HG03565 (cell line): ENCODE results near the gene SLC4A9.
A peak's percentile ranks its signal among the peaks of the same experiment; 100 is the strongest.
"Not testable (repeated sequence)": the region's sequence is repeated elsewhere in the genome, so short reads cannot be mapped to it uniquely, and the experiment has no call there.

ENCODE experiments used
- ATAC-seq: cut with Tn5 transposase; IDR thresholded peaks from one replicate; pipeline ENCODE4 v1.9.1; 2021; ENCODE audit warnings: mild to moderate bottlenecking, moderate library complexity; ENCODE audit not compliant: unreplicated experiment

SLC4A9 gene

GRCh38 chr5:140337880-140338279 lies 22.1 kb upstream of the SLC4A9 start:
- no peak for ATAC-seq

DNA sequence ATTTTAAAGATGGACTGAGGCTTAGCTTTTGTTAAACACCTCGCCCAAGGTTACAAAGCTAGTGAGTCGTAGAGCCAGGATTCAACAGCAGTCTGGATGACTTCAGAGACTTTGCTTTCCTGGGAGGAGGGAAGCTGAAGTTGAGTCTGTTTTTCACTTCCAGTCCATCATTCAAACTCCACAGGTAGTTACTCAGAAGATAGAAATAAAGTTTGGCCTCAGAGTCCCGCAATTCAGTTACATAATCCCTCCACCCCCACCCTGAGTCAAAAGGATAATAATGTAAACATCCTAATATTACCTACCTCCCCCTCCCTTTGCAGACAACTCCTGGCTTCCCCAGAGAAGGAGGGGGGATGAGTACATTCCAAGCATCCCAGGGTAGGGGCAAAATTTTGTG lies 21.7 kb upstream of the SLC4A9 start:
- no peak for ATAC-seq

GRCh38 chr5:140338908-140339307 lies 21.1 kb upstream of the SLC4A9 start:
- no peak for ATAC-seq

DNA sequence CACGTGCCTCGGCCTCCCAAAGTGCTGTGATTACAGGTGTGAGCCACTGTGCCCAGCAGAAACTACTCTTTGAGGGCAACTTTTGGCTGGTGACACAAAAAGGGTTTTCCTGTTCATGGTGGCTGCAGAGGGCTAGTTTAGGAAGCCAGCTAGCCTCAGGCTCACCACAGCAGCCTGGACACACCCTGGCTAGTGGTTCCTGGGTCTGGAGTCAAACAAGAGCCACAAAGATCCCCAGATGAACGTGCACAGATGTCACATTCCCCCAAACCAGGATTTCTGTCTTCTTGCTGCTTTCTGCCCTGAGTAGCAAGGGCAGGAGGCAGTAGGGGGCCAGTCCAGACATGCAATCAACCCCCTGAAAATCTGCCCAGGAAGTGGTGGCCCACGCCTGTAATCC lies 20.4 kb upstream of the SLC4A9 start:
- no peak for ATAC-seq

DNA sequence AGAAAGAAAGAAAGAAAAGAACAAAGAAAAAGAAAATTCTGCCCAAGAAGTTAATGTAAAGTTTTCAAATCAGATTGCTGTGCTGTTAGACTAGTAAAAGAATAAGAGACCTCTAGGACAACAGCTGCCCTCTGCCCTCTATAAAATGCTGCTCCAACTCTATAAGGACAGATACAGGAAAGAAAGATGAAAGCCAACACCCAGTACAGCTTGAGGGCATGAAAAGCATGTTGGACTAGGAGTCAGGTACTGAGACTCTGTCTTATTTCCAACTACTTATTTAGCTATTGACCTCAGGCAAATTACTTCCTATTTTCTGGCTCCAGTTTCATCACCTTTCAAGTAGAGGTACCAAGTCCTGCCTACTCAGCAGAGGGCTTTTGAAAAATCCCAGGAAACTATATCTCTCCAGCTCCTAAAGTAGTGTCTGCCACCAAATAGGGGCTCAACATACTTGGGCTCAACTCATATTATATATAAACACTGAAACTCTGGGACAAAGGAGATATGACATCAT lies 19.3 kb upstream of the SLC4A9 start:
- ATAC-seq = no peak

DNA sequence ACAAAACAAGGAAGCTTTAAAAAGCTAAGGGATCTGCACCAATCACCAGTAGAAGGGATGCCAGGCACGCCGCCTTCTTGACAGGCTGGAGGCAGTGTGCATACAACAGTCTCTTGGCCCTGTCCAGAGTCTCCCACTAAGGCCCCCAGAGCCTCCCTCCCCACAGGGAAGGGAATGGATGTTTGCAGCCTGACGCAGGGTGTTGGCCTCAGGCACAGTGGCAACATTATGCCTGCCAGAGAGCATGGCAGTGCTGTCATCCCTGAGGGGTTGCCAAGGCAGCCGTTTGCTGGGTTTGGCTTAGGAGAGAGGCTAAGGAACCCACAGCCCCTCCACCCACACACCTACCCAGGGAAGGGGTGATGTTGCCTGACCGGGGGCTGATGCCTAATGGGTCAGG lies 18.4 kb upstream of the SLC4A9 start:
- no peak for ATAC-seq

GRCh38 chr5:140342287-140342686 lies 17.7 kb upstream of the SLC4A9 start:
- ATAC-seq = no peak

- no peak for ATAC-seq
These were observed 17.1 kb upstream of the SLC4A9 start for GRCh38 chr5:140342896-140343295.

DNA sequence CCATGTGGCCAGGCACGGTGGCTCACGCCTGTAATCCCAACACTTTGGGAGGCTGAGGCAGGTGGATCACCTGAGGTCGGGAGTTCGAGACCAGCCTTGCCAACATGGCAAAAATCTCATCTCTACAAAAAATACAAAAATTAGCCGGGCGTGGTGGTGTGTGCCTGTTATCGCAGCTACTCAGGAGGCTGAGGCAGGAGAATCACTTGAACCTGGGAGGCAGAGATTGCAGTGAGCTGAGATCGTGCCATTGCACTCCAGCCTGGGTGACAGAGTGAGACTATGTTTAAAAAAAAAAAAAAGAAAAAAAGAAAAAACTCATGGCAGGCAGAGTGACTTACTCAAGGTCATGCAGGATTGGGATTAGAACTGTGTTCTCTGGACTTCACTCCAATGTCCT lies 16.1 kb upstream of the SLC4A9 start:
- ATAC-seq = not testable (repeated sequence)

DNA sequence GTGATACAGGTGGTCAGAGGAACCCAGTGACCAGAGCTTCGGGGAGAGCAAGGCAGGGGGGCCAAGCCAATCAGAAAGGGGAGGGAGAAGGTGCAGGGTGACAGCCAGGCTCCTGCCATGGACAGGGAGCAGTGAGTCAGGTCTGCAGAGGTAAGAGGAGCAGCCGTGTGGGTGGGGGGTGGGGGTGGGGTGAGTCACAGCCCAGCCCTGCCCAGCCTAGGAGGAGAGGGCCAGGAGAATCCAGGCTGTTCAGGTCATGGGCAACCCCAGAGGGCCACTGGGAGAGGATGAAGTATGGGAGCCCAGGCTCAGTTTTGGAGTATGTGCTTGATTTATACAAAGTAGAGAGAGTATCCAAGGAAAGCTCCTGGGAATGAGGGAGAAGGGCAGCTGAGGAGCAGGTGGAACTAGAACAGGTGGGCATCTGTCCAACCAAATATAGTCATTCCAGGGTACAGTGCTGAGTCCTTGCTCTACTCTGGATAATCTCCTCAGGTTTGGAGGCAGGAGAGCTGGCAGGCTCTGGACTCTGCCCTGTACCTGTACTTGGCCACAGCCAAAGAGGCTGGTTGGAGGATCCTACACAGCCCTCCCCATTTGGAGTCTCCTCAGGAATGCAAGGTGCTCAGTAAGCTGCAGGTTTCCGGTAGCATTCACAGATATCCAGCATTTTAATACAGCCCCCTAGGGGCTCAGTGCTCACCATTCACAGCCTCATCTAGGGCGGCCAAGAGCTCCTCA lies 15.1 kb upstream of the SLC4A9 start:
- ATAC-seq = no peak

- ATAC-seq = no peak
These were observed 14.1 kb upstream of the SLC4A9 start for GRCh38 chr5:140345919-140346347.

GRCh38 chr5:140346348-140347221 lies 13.4 kb upstream of the SLC4A9 start, which contains the start of gene HBEGF:
HBEGF (minus strand) TSS chr5:140346603; CDS start chr5:140346328, 275 bp downstream.
- ATAC-seq = peak; percentile 64

- no peak for ATAC-seq
These were observed 12.6 kb upstream of the SLC4A9 start for GRCh38 chr5:140347360-140347759.

DNA sequence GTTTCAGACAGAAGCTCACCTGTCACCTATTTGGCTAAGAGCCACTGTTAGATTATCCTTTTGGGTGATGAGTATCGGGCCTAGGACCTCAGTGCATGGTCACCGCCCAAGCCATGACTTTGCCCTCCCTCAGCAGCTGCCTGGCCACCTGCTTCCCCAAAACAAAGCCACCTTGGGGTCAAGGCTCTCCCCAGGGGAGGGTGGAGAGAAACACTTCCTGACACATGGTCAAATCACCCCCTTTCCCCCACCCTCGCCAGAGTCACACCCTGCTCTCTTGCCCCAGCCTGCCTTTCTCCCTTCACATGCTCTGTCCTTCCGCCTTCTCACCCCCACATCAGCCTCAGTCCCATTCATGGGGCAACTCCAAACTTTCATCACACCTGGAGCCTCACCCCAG lies 11.9 kb upstream of the SLC4A9 start:
- ATAC-seq = no peak

- ATAC-seq = no peak
These were observed 10.8 kb upstream of the SLC4A9 start for GRCh38 chr5:140349244-140349643.

DNA sequence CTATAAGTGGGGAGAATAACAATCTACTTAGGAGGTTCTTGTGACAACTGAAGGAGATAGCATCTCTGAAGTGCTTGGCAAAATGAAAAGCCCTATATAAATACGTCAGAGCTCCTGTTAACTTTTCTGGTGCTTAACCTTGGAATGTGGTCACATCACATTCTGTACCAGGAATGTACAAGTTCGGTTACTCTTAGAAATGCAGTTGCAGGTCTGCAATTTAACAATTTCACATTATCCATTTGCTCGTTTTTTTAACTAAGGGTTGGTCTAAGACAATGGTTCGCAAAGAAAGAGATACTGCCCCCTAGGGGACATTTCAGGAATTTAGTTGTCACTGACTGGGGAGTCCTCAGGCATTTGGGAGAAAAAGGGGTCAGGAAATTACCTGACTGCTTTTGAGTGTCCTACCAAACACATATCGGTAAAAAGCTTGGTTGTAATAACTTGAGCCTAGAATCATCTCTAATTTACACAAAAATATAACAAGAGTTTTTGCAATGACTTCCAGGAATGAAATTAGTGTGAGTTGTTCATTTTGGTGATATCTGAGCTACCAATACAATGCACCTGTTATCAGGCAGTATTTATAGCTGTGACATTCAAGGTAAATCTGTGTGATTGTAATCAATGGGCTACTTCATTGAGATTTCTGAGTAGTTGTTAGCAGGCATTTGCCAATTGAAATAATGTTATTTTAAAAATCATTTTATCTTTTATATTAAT lies 8.2 kb upstream of the SLC4A9 start:
- ATAC-seq = no peak

GRCh38 chr5:140355546-140355945 lies 4.4 kb upstream of the SLC4A9 start:
- ATAC-seq = no peak

GRCh38 chr5:140356853-140357725 lies 2.9 kb upstream of the SLC4A9 start:
- no peak for ATAC-seq

- peak; percentile 96 for ATAC-seq
These were observed 2.3 kb upstream of the SLC4A9 start for GRCh38 chr5:140357726-140358093.

GRCh38 chr5:140358738-140359310 lies 1.2 kb upstream of the SLC4A9 start:
- ATAC-seq = no peak
